Progenitor cell of endocrine pancreas (in vitro differentiated cells): ENCODE results near the gene CORO1C. TPM values are rescaled to one million over a fixed set of nuclear protein-coding genes. Genes with fewer than 3 reads are reported as not detected.

Experiments used
- DNase-seq: peaks from one replicate; pipeline ENCODE4 v3.0.0; 2021; ENCODE audit warnings: low spot score; ENCODE audit not compliant: unreplicated experiment
- H3K27ac Mint-ChIP-seq: 2 replicates; pipeline ENCODE4 v1.8.0; 2021; ENCODE audit warnings: mild to moderate bottlenecking, moderate library complexity, mixed read lengths
- H3K27me3 Mint-ChIP-seq: 2 replicates; pipeline ENCODE4 v1.8.0; 2021; ENCODE audit warnings: mixed read lengths
- H3K36me3 Mint-ChIP-seq: 2 replicates; pipeline ENCODE4 v1.8.0; 2022; ENCODE audit warnings: mixed read lengths; ENCODE audit not compliant: insufficient read depth
- H3K4me1 Mint-ChIP-seq: 2 replicates; pipeline ENCODE4 v1.8.0; 2021; ENCODE audit warnings: low read depth, mixed read lengths
- H3K4me3 Mint-ChIP-seq: 2 replicates; pipeline ENCODE4 v1.8.0; 2021; ENCODE audit warnings: low read depth, mild to moderate bottlenecking, moderate library complexity, mixed read lengths
- H3K9me3 Mint-ChIP-seq: 2 replicates; pipeline ENCODE4 v1.8.0; 2021; ENCODE audit warnings: low read depth, mixed read lengths
- total RNA-seq: library from RNA; stranded (reverse); gene quantifications from 2 replicates; pipeline ENCODE4 v1.2.1, GENCODE V29; 2021
- TF ChIP-seq, protein P1 (sequence below): fragments of 200-600 bp; sonication (generic); IDR thresholded peaks from one replicate; pipeline ENCODE4 v1.5.0; 2021; ENCODE audit warnings: antibody characterized with exemption, mild to moderate bottlenecking; ENCODE audit not compliant: unreplicated experiment

Gene CORO1C
- total RNA-seq, 1 donor from 2014 or later, result 68.3 TPM

DNA sequence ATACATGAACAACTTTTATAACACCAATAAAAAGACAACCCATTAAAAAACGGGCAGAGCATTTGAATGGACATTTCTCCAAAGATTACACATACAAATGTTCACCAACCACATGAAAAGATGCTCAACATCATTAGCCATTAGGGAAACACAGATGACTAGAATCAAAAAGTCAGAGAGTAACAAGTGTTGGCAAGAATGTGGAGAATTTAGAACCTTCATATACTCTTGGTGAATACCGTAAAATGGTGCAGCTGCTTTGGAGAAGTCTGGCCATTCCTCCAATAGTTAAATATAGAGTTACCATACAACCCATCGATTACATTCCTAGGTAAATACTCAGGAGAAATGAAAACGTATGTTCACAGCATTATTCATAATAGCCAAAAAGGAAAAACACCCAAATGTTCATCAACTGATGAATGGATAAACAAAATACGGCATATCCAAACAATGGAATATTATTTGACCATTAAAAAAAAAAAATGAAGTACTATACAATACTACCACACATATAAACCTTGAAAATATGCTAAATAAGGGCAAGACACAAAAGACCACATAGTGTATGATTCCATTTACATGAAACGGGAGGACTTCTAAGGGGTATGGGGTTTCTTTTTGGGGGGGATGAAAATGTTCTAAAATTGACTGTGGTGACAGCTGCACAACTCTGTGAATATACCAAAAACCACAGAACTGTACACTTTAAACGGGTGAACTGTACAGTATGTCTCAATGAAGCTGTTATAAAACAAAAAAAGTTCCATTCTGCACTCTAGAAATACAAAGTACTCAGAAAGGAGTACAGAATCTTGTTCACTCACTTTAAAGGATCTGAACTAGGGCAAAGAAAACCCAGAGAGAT lies 3.2 kb downstream of the CORO1C start:
- Mint-ChIP-seq H3K4me1 (peaks cover 29% of the 10 kb centered on the region), H3K27ac (no peak overlapping the region), H3K27me3 (no peaks in the 10 kb centered on the region), H3K4me3 (peak overlapping the region; percentile 21), H3K36me3 (no peaks in the 10 kb centered on the region), H3K9me3 (no peaks in the 10 kb centered on the region)
- TF ChIP-seq, protein P1, sequence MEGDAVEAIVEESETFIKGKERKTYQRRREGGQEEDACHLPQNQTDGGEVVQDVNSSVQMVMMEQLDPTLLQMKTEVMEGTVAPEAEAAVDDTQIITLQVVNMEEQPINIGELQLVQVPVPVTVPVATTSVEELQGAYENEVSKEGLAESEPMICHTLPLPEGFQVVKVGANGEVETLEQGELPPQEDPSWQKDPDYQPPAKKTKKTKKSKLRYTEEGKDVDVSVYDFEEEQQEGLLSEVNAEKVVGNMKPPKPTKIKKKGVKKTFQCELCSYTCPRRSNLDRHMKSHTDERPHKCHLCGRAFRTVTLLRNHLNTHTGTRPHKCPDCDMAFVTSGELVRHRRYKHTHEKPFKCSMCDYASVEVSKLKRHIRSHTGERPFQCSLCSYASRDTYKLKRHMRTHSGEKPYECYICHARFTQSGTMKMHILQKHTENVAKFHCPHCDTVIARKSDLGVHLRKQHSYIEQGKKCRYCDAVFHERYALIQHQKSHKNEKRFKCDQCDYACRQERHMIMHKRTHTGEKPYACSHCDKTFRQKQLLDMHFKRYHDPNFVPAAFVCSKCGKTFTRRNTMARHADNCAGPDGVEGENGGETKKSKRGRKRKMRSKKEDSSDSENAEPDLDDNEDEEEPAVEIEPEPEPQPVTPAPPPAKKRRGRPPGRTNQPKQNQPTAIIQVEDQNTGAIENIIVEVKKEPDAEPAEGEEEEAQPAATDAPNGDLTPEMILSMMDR, result no peak
- no peak for DNase-seq

DNA sequence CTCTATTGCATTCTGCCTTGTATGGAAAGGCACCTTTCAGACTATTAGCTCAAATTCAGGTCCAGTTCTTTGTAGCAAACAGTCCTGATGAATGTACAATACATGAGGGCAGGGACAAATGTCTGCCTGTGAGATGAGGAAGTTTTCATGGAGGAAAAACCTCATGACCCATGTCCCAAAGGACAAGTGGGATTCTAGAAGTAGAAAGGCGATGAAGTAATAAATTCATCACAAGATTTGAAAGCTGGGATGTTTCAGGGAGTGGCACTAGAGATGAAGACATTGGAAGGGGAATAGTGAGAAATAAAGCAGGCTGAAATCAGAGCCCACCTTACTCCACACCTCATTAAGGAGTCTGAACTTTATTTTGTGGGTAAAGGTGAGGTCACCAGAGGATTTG lies 4.2 kb downstream of the CORO1C start:
- TF ChIP-seq, protein P1, result no peak
- H3K4me1 Mint-ChIP-seq, result peaks cover 30% of the 10 kb centered on the region
- no peaks in the 10 kb centered on the region for H3K36me3 Mint-ChIP-seq
- H3K27me3 Mint-ChIP-seq, result no peaks in the 10 kb centered on the region
- no peaks in the 10 kb centered on the region for H3K9me3 Mint-ChIP-seq
- no peak overlapping the region for H3K27ac Mint-ChIP-seq
- DNase-seq, result no peak
- H3K4me3 Mint-ChIP-seq, result no peak overlapping the region

DNA sequence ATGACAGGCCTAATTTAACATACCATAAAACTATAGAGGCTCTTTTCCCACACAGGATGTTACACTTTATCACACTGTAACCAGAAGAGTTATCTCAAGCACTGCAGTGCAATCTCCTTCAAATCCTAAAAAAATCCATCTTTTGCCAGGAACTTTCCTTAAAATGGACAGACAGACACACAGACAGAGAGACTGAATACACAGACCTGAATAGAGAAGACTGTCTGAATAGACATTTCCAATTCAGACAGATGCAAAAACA lies 6.5 kb downstream of the CORO1C start:
- no peak for DNase-seq
- TF ChIP-seq, protein P1, result no peak
- Mint-ChIP-seq H3K4me3 (no peak overlapping the region), H3K9me3 (no peaks in the 10 kb centered on the region), H3K4me1 (peaks cover 26% of the 10 kb centered on the region), H3K27ac (peak overlapping the region; percentile 54), H3K27me3 (no peaks in the 10 kb centered on the region), H3K36me3 (no peaks in the 10 kb centered on the region)

DNA sequence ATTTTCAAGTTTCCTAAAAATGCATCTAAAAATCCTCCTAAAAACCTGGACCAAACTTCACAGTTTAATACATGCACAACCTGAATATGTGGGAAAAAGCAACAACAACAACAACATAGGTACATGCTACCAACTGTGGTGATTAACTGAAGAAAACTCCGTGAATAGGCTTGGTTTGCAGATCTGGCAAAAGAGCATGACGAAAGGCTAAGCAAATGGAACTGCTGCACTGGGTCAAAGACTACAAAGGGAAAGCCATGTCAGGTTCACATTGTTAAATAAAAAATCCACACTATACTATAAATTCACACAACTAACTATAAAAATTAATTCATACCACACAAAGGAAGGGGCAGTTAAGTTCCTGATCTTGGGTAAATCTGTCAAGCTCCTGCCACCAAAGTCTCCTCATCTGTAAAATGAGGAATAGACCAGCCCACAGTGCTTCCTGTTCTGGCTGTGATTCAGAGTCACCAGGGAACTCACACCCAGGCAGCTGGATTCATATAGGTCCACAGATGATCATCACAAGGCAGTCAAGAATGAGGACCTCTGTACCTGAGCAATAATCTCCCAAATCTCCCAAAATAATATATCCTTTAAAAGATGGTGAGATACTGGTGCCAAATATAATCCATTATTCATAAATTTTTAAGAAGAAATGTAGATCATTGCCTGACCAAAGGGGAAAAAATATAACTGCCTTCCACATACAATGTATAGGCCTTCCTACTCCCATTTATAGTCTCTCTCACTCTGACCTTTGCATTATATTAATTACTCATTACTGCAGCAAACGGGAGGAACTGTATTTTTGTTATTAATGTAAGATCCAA lies 7.0 kb downstream of the CORO1C start:
- TF ChIP-seq, protein P1, result no peak

DNA sequence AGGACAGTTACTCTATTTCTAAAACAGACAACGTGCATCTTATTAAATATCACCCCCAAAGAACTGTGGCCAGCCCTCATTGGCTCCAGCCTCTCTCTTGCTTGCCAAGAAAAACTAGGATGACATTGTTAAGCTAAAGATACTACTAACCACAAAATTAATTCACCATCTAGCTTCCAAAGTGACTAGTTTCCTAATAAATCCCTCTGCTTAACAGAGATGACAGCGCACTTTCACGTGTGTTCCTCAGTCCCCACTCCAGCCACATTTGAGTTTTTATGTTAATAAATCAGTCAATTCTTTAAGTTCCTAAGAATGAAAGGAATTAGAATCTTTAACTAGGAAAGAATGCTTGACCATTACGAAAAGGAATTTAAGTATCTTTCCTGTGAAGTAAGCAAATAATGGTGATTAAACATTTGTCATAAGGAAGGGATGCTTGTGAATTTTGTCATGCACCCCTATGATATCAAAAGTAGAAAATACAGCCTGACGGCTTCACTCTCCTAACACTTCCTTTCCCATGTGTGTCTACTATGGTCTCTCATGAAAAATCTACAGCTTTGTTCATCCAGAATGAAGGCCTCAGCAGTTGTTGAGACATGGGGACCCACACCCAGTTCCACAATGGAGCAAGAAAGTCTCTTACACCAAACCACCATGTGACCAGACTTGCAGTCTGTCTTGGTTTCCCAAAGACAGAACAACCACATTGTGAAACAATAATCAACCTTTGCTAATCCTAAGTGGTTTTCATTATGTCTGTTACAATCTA lies 8.1 kb downstream of the CORO1C start:
- H3K36me3 Mint-ChIP-seq, result no peaks in the 10 kb centered on the region
- no peaks in the 10 kb centered on the region for H3K9me3 Mint-ChIP-seq
- DNase-seq, result no peak
- peaks cover 13% of the 10 kb centered on the region for H3K4me1 Mint-ChIP-seq
- H3K4me3 Mint-ChIP-seq, result no peak overlapping the region
- H3K27me3 Mint-ChIP-seq, result no peaks in the 10 kb centered on the region
- TF ChIP-seq, protein P1, result no peak
- no peak overlapping the region for H3K27ac Mint-ChIP-seq

More for the DNA sequence above, 7.0 kb downstream of the CORO1C start:
- H3K9me3 Mint-ChIP-seq, result no peaks in the 10 kb centered on the region
- DNase-seq, result no peak
- H3K27me3 Mint-ChIP-seq, result no peaks in the 10 kb centered on the region
- no peaks in the 10 kb centered on the region for H3K36me3 Mint-ChIP-seq
- no peak overlapping the region for H3K27ac Mint-ChIP-seq
- H3K4me1 Mint-ChIP-seq, result peaks cover 21% of the 10 kb centered on the region
- no peak overlapping the region for H3K4me3 Mint-ChIP-seq
